UCSD-AML1 (cell line): ENCODE measurements around the gene TPPP2.

Source experiments
- DNase-seq: peaks from one replicate; lab custom pipeline; 2025; ENCODE audit not compliant: unreplicated experiment; lab: John Stamatoyannopoulos, UW

The TPPP2 gene

DNA sequence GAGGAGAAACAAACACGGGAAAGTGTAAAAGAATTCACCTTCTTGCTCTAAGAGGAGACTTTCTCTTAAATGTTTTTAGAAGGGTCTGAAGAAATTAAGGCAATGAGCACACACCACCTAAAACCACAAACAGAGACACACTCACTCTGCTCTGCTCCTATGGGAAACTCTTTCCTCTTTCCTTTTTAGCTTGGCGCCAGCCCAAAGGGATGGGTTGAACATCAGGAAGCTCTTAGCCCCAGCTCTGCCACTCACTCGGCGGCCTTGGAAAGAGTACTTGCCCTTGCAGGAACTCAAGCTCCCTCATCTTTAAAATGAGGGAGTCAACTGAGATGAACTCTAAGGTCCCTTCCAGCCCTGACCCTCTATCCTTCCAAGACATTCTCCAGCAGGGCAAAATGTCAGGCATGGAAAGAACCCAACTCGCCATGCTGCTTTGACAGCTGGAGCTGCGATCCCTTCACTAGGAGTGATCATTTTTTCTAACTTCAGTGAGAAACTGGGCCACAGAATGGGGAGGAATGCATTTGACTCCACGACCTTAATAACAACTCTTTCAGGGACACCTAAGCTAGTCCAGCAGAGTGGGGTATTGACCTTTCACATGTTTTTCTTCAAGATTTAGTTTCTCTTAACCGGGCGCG is 26.6 kb downstream of the TPPP2 start:
- DNase-seq = peak; percentile 17

- peak; percentile 39 for DNase-seq
These were observed 28.0 kb downstream of the TPPP2 start, which contains the start of gene RNASE8 for GRCh38 chr14:21057803-21058675. TSS of gene RNASE8 (plus strand) at chr14:21057822. CDS start at chr14:21057893, 71 bp downstream.

DNA sequence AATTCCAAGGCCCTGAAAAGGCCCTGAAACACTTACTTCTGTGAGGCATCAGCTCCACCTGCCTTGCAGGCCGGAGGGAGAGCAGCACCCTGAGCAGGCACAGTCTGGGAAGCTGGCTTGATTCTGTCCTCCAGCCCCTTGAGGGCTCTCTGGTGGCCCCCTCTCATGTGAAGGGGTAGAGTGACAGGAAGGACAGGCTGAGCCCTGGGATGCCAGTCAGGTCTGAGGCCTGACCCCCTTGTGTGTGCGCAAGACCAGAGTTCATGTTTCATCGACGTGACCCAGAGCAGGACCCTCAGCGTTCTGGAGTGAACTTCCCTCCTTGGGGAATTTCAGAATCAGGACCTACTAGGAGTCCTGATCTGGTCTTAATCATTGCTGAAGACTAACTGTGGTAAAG is 28.9 kb downstream of the TPPP2 start:
- no peak for DNase-seq

DNA sequence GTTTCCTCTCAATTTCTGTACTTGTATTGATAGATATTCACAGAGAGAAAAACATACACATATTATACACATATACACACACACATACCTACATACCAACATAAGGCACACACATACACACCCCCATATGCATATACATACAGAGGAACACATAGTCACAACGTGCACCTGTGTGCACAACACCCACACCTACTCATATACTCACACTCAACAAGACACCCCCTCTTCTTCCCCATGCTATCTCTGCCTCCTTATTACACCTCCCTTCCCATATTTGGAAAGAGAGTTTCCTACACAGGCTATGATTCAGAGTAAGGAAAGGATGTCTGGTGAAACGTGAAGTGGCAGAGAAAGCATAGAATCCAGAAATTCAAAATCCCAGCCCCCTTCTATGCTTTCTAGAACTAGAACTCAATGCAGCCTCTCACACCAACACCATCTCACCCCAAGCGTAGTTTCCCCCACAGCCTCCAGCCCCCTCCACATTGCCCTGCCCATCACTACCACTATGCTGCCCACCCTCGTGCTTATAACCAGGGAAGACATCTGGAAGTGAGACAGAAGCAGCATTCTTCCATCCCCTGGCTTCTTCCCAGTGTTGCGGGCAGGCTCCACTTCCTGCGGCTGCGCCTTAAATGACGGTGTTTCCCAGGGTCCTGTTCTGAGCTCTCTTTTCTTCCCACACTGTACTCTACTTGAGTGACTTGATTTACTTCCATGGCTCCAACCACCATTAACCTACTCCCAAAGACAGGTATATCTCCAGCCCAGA is 30.0 kb downstream of the TPPP2 start:
- DNase-seq = no peak

DNA sequence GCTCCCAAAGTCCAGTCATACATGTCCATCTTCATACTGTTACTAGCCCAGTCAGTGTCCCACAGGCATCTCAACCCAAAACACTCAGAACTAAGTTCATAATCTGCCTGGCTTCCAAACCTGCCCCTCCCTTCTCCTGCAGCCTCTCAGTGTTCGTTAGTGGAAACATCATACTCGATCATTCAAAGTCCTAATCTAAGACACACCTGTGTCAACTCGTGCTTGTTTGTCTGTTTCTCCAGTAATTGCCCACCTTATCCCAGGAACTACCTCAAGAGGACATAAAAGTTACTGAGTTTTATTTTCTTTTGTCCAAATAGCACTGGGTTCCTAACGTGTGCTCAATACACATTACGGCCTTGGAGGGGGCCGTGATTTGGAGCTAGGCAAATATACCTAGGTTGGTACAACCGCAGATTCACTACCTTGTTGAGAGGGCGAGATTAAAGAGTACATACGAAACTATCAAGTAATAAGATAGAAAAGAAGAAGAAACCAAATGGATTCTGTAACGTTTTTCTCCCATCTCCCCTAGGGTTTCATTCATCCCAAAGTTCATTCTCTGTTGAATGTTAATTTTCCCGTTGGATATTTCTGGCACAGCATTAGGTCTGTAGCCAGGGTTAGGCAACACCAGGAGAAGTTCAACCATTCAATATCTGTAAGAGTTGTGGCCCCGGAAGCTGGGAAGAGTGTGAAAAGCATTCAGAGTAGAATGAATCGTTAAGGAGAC is 30.8 kb downstream of the TPPP2 start:
- DNase-seq = no peak

DNA sequence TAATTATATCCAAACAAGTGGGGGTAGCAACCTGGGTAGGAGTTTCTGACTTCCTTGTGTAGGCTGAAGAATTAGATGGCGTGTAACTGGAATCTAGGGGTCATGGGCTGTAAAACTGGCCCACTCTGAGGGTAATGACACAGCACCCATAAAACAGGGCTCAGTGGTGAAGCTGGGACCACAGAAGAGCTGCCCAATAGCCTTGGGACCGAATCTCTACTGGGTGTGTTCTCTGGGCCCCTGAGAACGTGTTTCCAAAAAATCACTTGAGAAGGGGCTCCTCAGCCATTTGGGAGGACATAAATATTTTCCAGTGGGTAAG is 31.3 kb downstream of the TPPP2 start:
- DNase-seq = no peak

- no peak for DNase-seq
These were observed 33.5 kb downstream of the TPPP2 start for GRCh38 chr14:21063479-21063878.

DNA sequence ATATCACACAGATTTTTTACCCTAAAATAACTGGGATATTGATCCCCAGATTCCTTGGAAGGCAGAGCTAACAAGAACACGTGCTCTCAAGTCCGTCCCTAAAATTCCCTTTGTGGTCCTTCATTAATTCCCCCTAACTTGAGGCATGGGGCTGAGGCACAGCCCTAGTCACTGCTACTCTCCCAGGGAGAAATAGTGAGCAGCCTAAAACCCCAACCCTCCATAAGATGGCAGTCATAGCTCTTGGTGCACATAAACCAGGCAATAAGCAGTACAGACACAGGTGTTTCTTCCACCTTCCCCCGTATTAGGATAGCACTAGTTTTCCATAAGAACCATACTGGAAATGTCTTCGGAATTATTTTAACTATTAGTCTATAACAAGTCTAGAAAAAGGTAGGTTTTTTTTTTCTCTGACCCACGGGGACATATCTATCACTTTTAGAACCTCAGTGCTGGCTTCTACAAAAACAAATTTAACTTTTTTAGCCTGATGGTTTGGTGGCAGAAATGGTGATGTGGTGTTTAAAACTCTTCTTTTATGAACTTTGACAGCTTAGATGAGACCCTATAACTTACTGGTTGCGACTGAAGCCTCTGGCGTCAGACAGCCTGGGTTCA is 37.0 kb downstream of the TPPP2 start:
- DNase-seq = no peak

DNA sequence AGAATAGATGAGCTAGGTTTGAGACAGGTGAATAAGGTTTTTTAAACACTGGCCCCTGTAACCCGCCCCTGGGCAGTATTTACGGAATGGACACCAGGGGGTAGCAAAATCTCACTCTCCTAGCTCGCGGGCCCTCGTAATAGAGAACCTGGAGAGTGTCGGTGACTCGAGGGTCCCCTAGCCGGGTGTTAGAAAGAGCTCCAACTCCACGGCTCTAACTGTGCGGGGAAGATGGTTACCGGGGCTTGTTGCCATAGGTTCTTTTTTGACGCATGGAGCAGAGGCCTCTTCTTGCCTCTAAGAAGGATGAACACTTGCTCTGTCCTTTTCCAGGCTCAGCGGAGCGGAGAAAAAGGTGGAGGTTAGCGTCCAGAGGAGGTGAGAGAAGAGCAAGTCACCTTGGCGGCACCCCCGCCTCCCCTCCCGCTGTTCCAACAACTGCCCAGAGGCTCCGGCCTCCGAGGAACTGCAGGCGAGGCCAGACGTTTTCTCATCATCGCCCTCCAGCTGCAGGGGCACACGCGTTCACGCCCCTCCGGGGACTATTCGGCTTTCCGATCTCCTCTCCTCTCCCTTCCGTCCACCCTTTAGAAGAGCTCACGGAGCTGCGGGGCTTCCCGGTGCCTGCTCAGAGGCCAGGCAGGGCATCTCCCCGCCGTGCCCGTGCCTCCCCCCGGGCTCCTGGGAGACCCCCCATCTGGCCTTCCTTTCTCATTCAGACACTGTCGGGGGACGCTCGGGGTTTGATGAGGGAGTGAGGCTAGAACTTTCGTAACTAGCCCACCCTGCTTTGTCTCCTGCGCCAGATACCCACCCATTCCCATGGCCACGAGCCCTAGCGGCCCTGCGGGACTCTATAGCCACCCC is 38.7 kb downstream of the TPPP2 start:
- peak; percentile 45 for DNase-seq

- no peak for DNase-seq
These were observed 39.5 kb downstream of the TPPP2 start for GRCh38 chr14:21069388-21070082.

- DNase-seq = peak; percentile 44
These were observed 40.1 kb downstream of the TPPP2 start, which contains the start of gene ARHGEF40 for GRCh38 chr14:21070083-21070609. TSS of gene ARHGEF40 (plus strand) at chr14:21070304. CDS start at chr14:21070397, 93 bp downstream.

DNA sequence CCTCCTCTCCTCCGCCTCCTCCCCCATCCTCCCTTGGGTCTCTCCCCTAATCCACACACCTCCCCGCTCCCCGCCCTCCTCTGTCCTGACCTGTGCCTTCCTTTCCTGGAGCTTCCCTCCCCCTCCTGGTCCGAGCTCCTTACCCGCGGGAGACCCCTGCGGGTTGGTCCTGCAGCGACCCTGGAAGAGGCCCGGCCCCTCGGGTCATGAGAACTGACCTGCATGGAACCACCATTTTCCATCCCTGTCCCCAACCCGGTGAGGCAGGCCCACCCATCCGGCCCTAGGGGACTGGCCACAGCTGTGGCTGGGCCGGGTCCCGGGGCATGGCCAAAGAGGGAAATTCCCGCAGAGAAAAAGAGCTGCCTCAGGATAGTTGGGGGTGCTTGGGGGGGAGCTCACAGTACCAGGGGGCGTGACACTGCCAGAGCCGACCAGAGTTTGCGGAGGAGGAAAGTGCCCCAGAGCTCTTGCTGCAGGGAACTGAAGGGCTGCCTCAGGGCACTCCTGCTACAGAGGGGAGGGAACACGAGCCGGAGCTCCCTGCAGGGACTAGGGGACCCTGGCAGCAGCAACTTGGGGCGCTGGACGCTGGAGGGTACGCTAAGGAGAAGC is 40.7 kb downstream of the TPPP2 start:
- no peak for DNase-seq

- peak; percentile 88 for DNase-seq
These were observed 41.4 kb downstream of the TPPP2 start for GRCh38 chr14:21071225-21072030.

DNA sequence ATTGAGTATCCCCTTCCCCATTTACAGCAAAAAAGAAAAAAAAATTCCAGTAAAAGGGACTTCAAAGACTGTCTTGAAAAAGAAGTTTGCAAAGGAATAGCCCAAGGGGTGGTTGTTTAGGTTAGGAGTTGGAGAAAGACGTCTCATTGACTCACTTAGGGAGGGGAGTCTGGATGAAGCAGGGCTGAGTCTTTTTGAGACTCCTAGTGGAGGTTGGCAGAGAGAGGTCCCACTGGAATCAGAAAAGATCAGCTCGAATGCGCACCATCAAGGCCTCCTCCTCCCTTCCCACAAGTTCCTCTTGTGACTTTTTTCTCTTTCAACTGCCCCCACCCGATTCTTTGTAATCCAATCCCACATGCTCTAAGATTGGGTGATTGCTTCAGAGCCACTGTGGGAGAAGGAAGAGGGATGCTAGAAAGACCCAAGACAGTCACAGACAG is 42.0 kb downstream of the TPPP2 start:
- DNase-seq = peak; percentile 21

- DNase-seq = no peak
These were observed 42.8 kb downstream of the TPPP2 start for GRCh38 chr14:21072781-21073339.

DNA sequence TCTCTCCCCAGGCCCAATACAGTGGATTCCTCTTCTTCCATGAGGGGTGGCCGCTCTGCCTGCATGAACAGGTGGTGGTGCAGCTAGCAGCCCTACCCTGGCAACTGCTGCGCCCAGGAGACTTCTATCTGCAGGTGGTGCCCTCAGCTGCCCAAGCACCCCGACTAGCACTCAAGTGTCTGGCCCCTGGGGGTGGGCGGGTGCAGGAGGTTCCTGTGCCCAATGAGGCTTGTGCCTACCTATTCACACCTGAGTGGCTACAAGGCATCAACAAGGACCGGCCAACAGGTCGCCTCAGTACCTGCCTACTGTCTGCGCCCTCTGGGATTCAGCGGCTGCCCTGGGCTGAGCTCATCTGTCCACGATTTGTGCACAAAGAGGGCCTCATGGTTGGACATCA is 43.9 kb downstream of the TPPP2 start:
- DNase-seq = no peak
